HG02759 (cell line): Measurements from ENCODE around the gene OR6C65.

Experiments used
- ATAC-seq: cut with Tn5 transposase; IDR thresholded peaks from one replicate; pipeline ENCODE4 v1.9.1; 2021; ENCODE audit warnings: mild to moderate bottlenecking, moderate library complexity; ENCODE audit not compliant: unreplicated experiment

Gene OR6C65

DNA sequence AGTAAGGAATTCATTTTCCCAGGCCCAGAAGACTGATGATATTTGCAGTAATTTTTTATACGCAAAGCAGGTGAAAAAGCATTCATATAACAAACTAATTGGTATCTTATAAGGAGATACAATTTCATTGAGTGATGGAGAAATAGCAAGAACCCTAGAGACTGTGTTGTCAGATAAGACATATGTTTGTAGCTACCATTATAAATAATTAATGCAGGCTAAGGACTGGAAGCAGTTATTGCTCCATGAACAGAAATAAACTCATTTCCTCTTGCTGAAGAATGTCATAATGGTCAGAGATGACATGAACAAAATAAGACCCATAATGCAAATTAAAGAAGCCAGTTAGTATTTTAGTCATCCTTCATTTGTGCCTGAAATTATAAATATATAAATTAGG is 45.0 kb downstream of the OR6C65 start:
- no peak for ATAC-seq

- no peak for ATAC-seq
Observed at GRCh38 chr12:55446326-55446725, 46.0 kb downstream of the OR6C65 start.

DNA sequence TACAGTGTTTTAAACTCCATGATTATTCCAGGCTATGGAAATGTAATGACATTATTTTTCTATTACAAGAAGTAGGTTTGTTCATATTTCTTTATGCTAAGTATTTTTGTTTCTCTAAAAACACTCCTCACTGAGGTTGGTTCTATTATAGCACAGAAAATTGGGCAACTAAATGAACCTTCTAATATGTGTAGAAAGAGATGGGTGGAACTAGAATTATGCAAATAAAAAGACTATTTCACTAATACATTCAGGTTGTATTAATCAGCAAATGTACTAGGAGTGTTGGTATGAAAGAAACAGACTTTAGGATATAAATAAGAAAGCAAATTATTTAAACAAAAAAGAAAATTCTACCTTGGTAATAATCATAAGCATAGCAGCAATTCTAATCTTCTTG is 48.5 kb downstream of the OR6C65 start:
- no peak for ATAC-seq
